CD4-positive, alpha-beta T cell treated with Interleukin-4 for 4 hours (primary cell): ENCODE measurements around the gene ASIC2.
"Not testable (repeated sequence)": the region's sequence is repeated elsewhere in the genome, so short reads cannot be mapped to it uniquely, and the experiment has no call there.

Source experiments
- DNase-seq: peaks from one replicate; pipeline ENCODE4 v3.0.0-alpha.2; 2020

ASIC2 gene

GRCh38 chr17:32969231-32969630 is 323.9 kb downstream of the ASIC2 start:
- not testable (repeated sequence) for DNase-seq

GRCh38 chr17:32964541-32964940 is 328.6 kb downstream of the ASIC2 start:
- no peak for DNase-seq
